ENCODE data around the gene BMF.

The BMF gene

GRCh38 chr15:40048211-40048792 lies 60.4 kb downstream of the BMF start:
- in situ Hi-C loops (cut with HindIII; ENCODE audit: low pct_unique_long_range_greater_than_20kb, low sequenced_read_pairs) = no loop called here
- DNase-seq (ENCODE audit: low read depth in 1 of 2, low spot score in 1 of 2) = no peak

GRCh38 chr15:40047415-40048210 lies 61.1 kb downstream of the BMF start:
- no peak for DNase-seq (ENCODE audit: low read depth in 1 of 2, low spot score in 1 of 2)
- in situ Hi-C loops (cut with HindIII; ENCODE audit: low pct_unique_long_range_greater_than_20kb, low sequenced_read_pairs) = no loop called here
- TF ChIP-seq JUND (IDR thresholded peaks at IDR 0.05; ENCODE audit: low read depth) = no peak

More at GRCh38 chr15:40048211-40048792, 60.4 kb downstream of the BMF start:
- TF ChIP-seq JUND (IDR thresholded peaks at IDR 0.05; ENCODE audit: low read depth) = no peak

GRCh38 chr15:40046721-40047414 lies 61.8 kb downstream of the BMF start:
- DNase-seq (ENCODE audit: low read depth in 1 of 2, low spot score in 1 of 2) = no peak
- in situ Hi-C loops (cut with HindIII; ENCODE audit: low pct_unique_long_range_greater_than_20kb, low sequenced_read_pairs) = no loop called here
- no peak for TF ChIP-seq JUND (IDR thresholded peaks at IDR 0.05; ENCODE audit: low read depth)

DNA sequence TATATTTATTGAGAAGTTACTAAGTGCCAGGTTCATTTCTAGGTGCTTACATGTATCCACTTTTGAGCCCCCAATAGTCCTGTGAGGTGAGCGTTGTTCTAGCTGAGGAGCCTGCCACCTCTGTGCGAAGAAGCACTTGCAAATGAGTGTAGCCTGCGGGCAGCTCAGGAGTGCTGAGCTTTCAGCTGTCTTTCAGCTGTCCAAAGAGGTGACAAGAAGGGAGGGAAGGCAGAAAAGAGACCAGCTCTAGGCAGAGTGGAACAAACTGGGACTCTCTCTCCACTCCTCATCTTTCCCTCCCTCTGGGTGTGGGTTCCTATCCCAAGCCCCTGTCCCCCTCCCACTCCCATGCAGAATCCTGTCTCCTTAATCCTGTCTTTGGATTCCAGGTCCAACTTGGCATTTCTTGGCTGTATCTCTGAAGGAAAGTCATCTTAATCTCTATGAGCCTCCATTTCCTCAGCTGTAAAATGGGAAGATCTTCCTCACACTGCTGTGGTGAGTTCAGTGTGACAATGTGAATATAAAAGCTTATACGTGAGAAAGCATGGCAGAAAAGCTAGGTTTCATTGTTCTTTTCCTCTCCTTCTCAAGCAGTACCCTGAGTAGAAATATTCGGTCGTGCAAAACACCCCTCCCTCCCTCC lies 63.0 kb downstream of the BMF start:
- in situ Hi-C loops (cut with HindIII; ENCODE audit: low pct_unique_long_range_greater_than_20kb, low sequenced_read_pairs) = no loop called here
- no peak for DNase-seq (ENCODE audit: low read depth in 1 of 2, low spot score in 1 of 2)
- no peak for TF ChIP-seq JUND (IDR thresholded peaks at IDR 0.05; ENCODE audit: low read depth)

DNA sequence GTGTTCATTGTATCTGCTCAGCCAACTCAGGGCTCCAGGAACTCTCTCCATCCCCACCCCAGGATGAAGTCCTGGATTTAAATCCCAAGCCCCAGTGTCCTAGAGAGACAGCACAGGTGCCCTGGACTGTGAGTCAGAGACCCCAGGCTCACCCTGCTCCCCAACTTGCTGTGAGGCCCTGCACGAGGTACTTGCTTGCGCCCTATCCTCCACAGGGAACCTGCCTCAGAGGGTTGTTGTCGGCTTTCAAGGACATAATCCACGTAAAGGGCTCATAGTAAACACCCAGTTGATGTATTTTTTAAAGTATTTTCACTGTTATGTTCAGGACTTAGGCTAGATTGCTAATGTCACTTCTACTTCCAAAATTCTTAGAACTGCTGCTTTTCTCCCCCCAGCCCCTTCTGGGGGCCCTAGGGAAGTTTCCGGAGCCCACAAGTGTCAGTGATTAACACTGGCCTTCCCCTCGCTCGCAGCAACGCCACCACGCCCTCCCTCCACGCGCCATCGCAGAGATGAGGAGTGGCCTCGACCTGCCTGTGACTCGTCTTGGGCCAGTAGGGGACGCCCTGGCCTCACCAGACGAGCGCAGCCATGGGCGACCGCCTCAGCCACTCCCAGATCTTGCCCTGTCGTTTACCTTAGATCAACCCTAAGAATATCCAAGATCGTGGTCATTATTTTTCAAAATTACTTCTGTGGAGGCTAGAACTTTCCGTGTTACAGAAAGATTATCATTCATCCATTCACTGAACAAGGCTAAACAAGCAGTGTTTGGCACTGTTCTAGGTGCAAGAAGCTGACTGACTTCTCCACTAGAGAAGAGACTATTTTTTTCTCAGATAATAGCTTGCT lies 63.7 kb downstream of the BMF start:
- no peak for TF ChIP-seq JUND (IDR thresholded peaks at IDR 0.05; ENCODE audit: low read depth)
- DNase-seq (ENCODE audit: low read depth in 1 of 2, low spot score in 1 of 2) = peak; percentile 82 to 83
- in situ Hi-C loops (cut with HindIII; ENCODE audit: low pct_unique_long_range_greater_than_20kb, low sequenced_read_pairs) = no loop called here

GRCh38 chr15:40043927-40044716 lies 64.6 kb downstream of the BMF start:
- no peak for DNase-seq (ENCODE audit: low read depth in 1 of 2, low spot score in 1 of 2)
- in situ Hi-C loops (cut with HindIII; ENCODE audit: low pct_unique_long_range_greater_than_20kb, low sequenced_read_pairs) = no loop called here
- no peak for TF ChIP-seq JUND (IDR thresholded peaks at IDR 0.05; ENCODE audit: low read depth)

GRCh38 chr15:40042791-40043320 lies 65.8 kb downstream of the BMF start:
- no peak for DNase-seq (ENCODE audit: low read depth in 1 of 2, low spot score in 1 of 2)
- in situ Hi-C loops (cut with HindIII; ENCODE audit: low pct_unique_long_range_greater_than_20kb, low sequenced_read_pairs) = no loop called here
- no peak for TF ChIP-seq JUND (IDR thresholded peaks at IDR 0.05; ENCODE audit: low read depth)

GRCh38 chr15:40040770-40041169 lies 67.9 kb downstream of the BMF start:
- TF ChIP-seq JUND (IDR thresholded peaks at IDR 0.05; ENCODE audit: low read depth) = no peak
- DNase-seq (ENCODE audit: low read depth in 1 of 2, low spot score in 1 of 2) = no peak
- in situ Hi-C loops (cut with HindIII; ENCODE audit: low pct_unique_long_range_greater_than_20kb, low sequenced_read_pairs) = no loop called here

GRCh38 chr15:40040293-40040635 lies 68.4 kb downstream of the BMF start:
- DNase-seq (ENCODE audit: low read depth in 1 of 2, low spot score in 1 of 2) = no peak
- in situ Hi-C loops (cut with HindIII; ENCODE audit: low pct_unique_long_range_greater_than_20kb, low sequenced_read_pairs) = no loop called here

DNA sequence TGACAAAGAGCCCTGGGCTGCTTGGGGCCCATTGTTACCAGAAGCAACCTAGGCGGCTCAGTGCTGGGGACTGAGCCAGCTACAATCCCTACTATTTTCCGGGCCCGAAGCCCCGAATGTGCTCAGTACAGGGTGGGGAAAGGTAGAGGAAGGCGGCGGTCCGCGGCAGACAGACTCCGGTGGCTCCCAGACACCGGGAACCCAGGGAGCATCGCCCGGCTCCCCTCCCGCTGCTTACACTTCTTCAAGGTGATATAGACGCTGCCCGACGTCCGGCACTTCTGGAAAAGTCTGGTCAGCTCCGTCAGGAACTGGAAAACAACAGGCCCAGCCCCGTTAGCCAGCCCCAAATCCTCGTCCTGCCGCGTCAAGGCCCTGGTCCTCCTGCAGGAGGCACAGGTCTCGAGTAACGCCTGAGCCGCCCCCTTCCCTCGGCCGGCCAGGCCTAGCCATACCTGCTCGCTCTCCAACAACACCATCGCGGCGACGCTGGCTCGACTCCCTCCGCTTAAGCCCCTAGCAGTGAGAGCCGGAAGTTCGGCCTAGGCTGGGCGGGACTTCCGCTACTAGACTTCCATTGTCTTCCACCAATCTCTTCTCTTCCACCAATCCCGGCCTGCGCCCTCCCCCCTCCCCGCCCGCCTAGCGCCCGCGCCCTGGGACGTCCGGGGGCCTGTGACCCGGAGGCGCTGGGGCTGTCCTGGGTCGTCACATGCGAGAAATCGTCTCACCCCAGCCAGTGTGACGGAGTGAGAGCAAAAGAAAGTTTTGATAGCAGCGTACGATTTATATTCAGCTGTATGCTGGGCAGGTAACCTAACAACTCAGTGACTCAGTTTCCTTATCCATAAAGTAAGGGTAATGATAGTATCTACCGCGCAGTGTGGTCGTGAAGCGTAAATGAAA lies 69.8 kb downstream of the BMF start, which contains the start of gene SRP14:
SRP14 (minus strand) TSS at position 544 of the 906 bp plus-strand sequence; CDS start at position 479, 65 bp downstream.
- in situ Hi-C loops (cut with HindIII; ENCODE audit: low pct_unique_long_range_greater_than_20kb, low sequenced_read_pairs) = no loop called here
- no peak for TF ChIP-seq JUND (IDR thresholded peaks at IDR 0.05; ENCODE audit: low read depth)
- DNase-seq (ENCODE audit: low read depth in 1 of 2, low spot score in 1 of 2) = peak; percentile 80 to 90

More at GRCh38 chr15:40040293-40040635, 68.4 kb downstream of the BMF start:
- TF ChIP-seq JUND (IDR thresholded peaks at IDR 0.05; ENCODE audit: low read depth) = no peak
